HG02943 (cell line): Measurements from ENCODE around the gene EDN2.

Source experiments
- ATAC-seq: cut with Tn5 transposase; IDR thresholded peaks from one replicate; pipeline ENCODE4 v1.9.1; 2021; ENCODE audit warnings: mild to moderate bottlenecking, low read depth, moderate library complexity; ENCODE audit not compliant: unreplicated experiment

The EDN2 gene

GRCh38 chr1:41486053-41486370 lies 1.5 kb upstream of the EDN2 start:
- no peak for ATAC-seq

- ATAC-seq: no peak
Measured at GRCh38 chr1:41485605-41486004, 1.1 kb upstream of the EDN2 start.

DNA sequence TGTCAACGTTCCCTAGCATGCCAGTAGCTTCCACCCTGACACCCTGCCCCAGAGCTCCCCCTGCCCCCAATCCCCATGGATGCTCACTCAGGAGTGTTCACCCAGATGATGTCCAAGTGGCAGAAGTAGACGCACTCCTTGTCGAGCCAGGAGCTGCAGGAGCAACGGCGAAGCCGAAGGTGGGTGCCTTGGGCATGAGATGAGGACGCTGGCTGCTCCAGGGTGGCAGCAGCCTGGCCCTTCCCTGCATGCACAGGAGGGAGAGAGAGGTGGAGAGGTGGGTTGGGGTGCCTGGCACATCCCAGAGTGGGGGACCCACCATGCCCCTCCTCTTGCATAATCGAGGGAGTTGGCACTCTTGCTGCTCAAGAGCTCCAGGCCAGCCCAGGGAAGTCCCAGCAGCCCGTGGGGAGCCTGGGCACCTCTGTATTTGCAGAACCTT lies 502 bp downstream of the EDN2 start:
- ATAC-seq: no peak

GRCh38 chr1:41483001-41483850 lies 1.3 kb downstream of the EDN2 start:
- no peak for ATAC-seq

- ATAC-seq: no peak
Measured at GRCh38 chr1:41482001-41482765, 2.3 kb downstream of the EDN2 start.

- ATAC-seq: no peak
Measured at GRCh38 chr1:41481109-41481775, 3.2 kb downstream of the EDN2 start.

DNA sequence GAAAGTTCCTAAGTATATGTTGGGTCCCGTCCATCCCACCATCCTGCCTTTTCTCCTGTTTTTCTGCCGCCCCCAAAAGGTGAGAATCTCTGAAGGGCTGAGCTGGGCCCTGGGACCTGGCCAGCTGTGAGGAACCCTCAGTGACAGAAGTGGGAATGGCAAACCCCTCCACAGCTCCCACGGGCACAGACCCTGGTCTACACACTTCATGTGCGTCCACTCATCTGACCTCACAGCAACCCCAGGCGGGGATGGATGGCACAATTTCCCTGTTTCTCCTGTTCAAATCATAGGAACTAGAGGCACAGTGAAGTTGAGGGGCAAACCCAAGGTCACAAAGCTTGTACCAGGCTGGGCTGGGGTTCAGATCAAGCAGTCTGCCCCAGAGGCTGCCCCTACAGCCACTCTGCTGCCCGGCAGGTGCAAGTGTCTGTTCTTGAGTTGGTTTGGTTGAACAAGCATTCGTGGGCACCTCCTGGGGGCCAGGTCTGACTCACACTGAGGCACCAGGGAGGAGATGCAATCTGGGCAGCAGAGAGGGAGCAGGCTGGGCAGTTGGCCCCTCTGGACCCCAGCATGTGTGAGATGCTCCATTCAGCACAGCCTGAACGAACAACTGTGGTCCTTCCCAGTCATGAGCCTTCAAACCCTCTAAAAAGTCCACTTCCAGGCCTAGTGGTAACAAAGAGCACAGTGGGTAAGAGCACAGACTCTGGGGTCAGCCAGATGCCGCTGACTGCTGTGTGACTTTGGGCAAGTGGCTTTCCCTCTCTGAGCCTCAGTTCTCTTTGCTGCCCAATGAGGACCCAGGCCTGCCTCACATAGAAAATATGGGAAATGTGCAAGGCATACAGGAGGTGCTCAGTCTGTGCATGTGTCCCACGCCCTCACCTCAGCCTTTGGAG lies 4.0 kb downstream of the EDN2 start:
- no peak for ATAC-seq

GRCh38 chr1:41479808-41480160 lies 4.7 kb downstream of the EDN2 start:
- ATAC-seq: no peak

DNA sequence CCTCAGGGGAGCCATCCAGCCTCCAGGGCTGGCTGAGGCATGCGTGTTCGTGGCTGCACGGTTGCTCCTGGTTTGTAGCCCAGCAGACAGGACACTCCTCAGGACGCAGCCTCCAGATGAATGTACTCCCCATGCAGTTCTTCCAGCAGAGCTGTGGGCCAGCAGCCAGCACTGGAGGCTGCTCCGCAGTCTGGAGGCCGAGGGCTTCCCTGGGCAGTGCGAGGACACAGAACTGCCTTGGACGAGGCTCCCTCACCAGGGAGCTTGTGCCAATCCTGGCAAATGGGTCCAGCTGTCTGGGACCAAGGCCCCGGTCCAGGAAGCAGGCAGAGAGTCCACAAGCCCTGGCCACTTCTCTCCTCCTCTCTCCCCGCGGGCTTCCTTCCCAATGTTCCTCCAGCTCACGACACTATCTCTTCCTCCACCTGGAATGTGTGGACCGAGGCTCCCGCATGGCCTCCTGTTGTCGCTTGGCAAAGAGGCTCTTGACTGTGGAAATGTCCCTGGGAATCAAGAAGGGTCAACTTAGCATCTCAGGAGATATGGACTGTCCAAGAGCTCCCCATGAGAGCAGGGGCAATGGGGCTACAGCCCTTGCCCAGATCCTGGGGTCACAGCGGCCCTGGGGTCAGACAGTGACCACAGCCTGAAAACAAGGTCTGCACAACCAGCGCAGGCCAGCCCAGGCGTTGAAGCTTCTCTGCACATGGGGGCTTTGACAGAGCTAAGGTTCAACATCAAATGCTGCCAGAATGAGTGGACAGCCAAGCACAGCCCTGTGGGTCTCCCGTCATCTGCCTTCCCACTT lies 5.3 kb downstream of the EDN2 start:
- no peak for ATAC-seq

- no peak for ATAC-seq
Measured at GRCh38 chr1:41478118-41478748, 6.2 kb downstream of the EDN2 start.

DNA sequence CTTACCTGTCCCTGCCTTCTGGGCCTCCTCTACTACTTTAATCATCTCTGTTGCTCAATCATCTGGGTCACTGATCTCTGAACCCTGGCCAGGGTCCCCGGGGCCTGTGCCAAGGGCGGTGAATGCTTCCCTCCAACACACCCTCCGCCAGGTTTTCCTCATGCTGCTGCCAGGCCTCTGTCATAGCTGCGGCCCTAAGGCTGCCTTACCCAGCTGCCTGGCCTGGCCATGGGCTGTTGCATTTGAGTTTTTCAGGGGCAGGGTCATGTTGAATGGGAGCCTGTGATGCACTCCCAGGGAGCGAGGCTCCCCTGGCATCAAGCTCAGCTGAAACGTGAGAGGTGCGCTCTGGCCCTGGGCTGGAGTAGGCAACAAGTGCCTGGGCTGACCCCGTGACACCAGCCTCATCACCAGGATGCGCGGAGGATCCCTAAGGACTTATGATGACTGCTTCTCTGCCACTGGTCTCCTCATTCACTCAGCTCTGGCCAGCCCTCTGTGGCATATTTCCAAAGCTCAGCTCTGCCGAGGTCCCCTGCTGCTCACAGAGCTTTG lies 7.6 kb downstream of the EDN2 start:
- ATAC-seq: no peak

GRCh38 chr1:41475859-41476567 lies 8.5 kb downstream of the EDN2 start:
- ATAC-seq: no peak

- no peak for ATAC-seq
Measured at GRCh38 chr1:41475346-41475745, 9.1 kb downstream of the EDN2 start.

DNA sequence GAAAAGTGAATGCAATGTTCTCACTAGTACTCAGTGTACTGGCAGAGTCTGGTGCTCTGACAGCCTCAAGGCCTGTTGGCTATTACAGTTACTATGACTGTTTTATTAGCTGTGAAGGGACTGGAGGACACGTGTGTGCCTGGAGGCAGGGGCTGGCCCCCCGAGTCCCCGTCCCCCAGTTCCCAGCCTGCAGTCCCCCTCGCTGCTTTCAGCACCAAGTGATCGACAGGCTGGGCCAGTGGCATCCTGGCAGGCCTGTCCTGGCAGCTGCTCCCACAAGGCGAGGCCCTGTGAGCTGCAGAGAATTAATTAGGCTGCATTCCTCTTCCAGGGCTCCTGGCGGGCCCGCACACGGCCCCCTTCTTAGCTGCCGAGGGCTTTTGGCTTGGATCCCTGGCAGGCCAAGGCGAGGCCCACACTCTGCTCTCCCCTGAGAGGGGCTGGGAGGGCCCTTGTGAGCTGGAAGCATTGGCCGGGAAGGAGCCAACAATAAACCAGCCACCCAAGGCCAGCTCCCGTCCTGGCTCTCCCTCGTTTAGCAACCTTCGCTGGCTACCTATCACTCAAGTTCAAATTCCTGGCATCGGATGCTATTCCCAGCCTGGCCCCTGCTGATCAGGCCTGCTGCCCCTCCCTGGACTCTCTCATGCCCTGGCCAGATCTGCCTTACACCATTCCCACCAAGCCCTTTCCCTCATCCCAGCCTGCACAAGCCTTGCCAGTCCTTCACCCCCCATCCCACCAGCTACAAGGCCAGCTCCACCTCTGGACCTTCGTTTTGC lies 9.8 kb downstream of the EDN2 start:
- ATAC-seq: no peak

- ATAC-seq: no peak
Measured at GRCh38 chr1:41473738-41474362, 10.6 kb downstream of the EDN2 start.

GRCh38 chr1:41471658-41472057 lies 12.8 kb downstream of the EDN2 start:
- ATAC-seq: no peak

- ATAC-seq: no peak
Measured at GRCh38 chr1:41469706-41470105, 14.8 kb downstream of the EDN2 start.
